K562 (cell line): ENCODE data around the gene RNF222. TPM values are rescaled to one million over a fixed set of nuclear protein-coding genes. Genes with fewer than 3 reads are reported as not detected.
A peak's percentile ranks its signal among the peaks of the same experiment; 100 is the strongest.

Experiments used
- CTBP1 ChIP-seq: fragments of 450-650 bp; IDR thresholded peaks from 2 replicates; pipeline ENCODE4 v1.6.1; 2016; ENCODE audit warnings: borderline replicate concordance
- ESRRA ChIP-seq: fragments of 450-650 bp; IDR thresholded peaks from 2 replicates; pipeline ENCODE4 v1.6.1; 2014; ENCODE audit warnings: low read depth, mild to moderate bottlenecking, moderate library complexity, borderline replicate concordance
- HDAC2 ChIP-seq: fragments of 450-650 bp; IDR thresholded peaks from 2 replicates; pipeline ENCODE4 v1.6.1; 2016; ENCODE audit warnings: mild to moderate bottlenecking
- HMGN3 ChIP-seq: IDR thresholded peaks from 2 replicates; pipeline ENCODE4 v1.6.1; 2011; ENCODE audit warnings: borderline replicate concordance, low read depth, mild to moderate bottlenecking, mixed read lengths, low read length; ENCODE audit not compliant: insufficient read length; ENCODE audit errors: extremely low read depth
- MITF ChIP-seq: IDR thresholded peaks from 2 replicates; pipeline ENCODE4 v1.6.1; 2014; ENCODE audit warnings: antibody characterized with exemption
- MTA1 ChIP-seq: fragments of 450-650 bp; IDR thresholded peaks from 2 replicates; pipeline ENCODE4 v1.6.1; 2017; ENCODE audit warnings: borderline replicate concordance
- RAD21 ChIP-seq, 2 experiments: fragments of 250-450 bp in 1 of 2; fragments of 450-650 bp in 1 of 2; sonication (Bioruptor Pico) in 1 of 2; formaldehyde crosslinking in 1 of 2; IDR thresholded peaks in 1 of 2; conservative IDR thresholded peaks in 1 of 2; 2 replicates each; pipeline versions ENCODE4 v1.4.0 to v1.8.0; 2020 to 2022; ENCODE audit warnings: mild to moderate bottlenecking in 2 of 2, moderate library complexity in 1 of 2
- SMAD4 ChIP-seq: fragments of 250-450 bp; sonication (Bioruptor Pico); conservative IDR thresholded peaks from 2 replicates; pipeline ENCODE4 v1.8.0; 2021; ENCODE audit warnings: inconsistent platforms, mild to moderate bottlenecking, moderate library complexity
- ZNF318 ChIP-seq, 2 experiments: fragments of 450-650 bp; IDR thresholded peaks; 2 replicates each; pipeline ENCODE4 v1.6.1; 2016; ENCODE audit warnings: mild to moderate bottlenecking in 2 of 2, borderline replicate concordance in 1 of 2, low read depth in 1 of 2, moderate library complexity in 1 of 2
- ZNF592 ChIP-seq: fragments of 450-650 bp; IDR thresholded peaks from 2 replicates; pipeline ENCODE4 v1.6.1; 2017; ENCODE audit warnings: antibody characterized with exemption, mild to moderate bottlenecking
- ZNF668 ChIP-seq: fragments of 250-450 bp; sonication (Bioruptor Pico); IDR thresholded peaks from 2 replicates; pipeline ENCODE4 v1.8.0; 2022; ENCODE audit warnings: mild to moderate bottlenecking, inconsistent platforms
- ZNF830 ChIP-seq: fragments of 250-450 bp; sonication (Bioruptor Pico); IDR thresholded peaks from 2 replicates; pipeline ENCODE4 v1.5.0; 2021; ENCODE audit warnings: mild to moderate bottlenecking
- polyA plus RNA-seq, 8 experiments: library from polyadenylated mRNA; depleted of rRNA in 4 of 8; stranded (reverse) in 5 of 8; unstranded in 3 of 8; fragments of >200 nt; fragmentation: Nextera tagmentation in 2 of 8; fragmentation: Illumina TruSeq in 1 of 8; extraction: Ambion mirVana in 2 of 8; extraction: Trizol in 1 of 8; gene quantifications; 2 replicates each; pipeline versions ENCODE4 v1.2.1 to v1.2.3, GENCODE V29; 2011 to 2014; ENCODE audit warnings: inconsistent platforms in 1 of 8, missing spikeins in 1 of 8
- total RNA-seq, 7 experiments: library from RNA; depleted of rRNA in 6 of 7; stranded (reverse); fragments of >200 nt in 6 of 7; fragmentation: Illumina TruSeq in 2 of 7; extraction: Trizol in 2 of 7; gene quantifications; 2 replicates each; pipeline versions ENCODE4 v1.2.1 to v1.2.3, GENCODE V29; 2011 to 2021; ENCODE audit warnings: low replicate concordance in 1 of 7

Gene RNF222
- total and polyA plus RNA-seq, 9 of the 15 experiments (the other 6 are each of a cell fraction or from before 2014, with no cell fraction given): not detected

- TF ChIP-seq ESRRA (0 out of 2 replicates have a peak, but pooled peaks have one; percentile 33), HDAC2 (0 out of 2 replicates have a peak, but pooled peaks have one; percentile 58), ZNF318 (IDR thresholded peaks at IDR 0.05; ENCODE audit: borderline replicate concordance in 1 of 2, low read depth in 1 of 2) (peak in 1 of 2 experiments; percentile 58; a peak in 1 of 4 replicates), SMAD4 (CRISPR knock-in tag) (peak; percentile 65), RAD21 (CRISPR knock-in tag; conservative IDR thresholded peaks at IDR 0.05 in 1 of 2, IDR thresholded peaks at IDR 0.05 in 1 of 2) (peak; percentile 63 to 66), MTA1 (no peak), ZNF830 (no peak), ZNF668 (CRISPR knock-in tag) (no peak), ZNF592 (peak; percentile 41; the same call in 1 of the 2 replicates), HMGN3 (peak; percentile 64), MITF (no peak), CTBP1 (peak; percentile 61; the same call in 1 of the 2 replicates)
Measured at GRCh38 chr17:8383143-8383822, 14.3 kb downstream of the RNF222 start, which contains the start of gene RPL26 (continued).
